Heart left ventricle (tissue), 16 donors: ENCODE data around the gene CASP12. TPM values are rescaled to one million over a fixed set of nuclear protein-coding genes. Genes with fewer than 3 reads are reported as not detected.

Experiments
- ATAC-seq, 4 donors: fragments of 200-7000 bp; cut with Tn5 transposase; one replicate each; pipeline ENCODE4 v1.9.1; 2020 to 2022; ENCODE audit warnings: moderate library complexity in 4 of 4, mild to moderate bottlenecking in 3 of 4, moderate number of reproducible peaks in 1 of 4
- DNase-seq, 5 donors: peaks; one replicate each; pipeline ENCODE4 v3.0.0-alpha.2; 2020
- H3K27ac ChIP-seq, 12 donors: fragments of 200-600 bp; sonication (generic) in 4 of 12; one replicate each; pipeline versions ENCODE4 v1.5.0 to v1.8.0; 2016 to 2022; ENCODE audit warnings: mild to moderate bottlenecking in 2 of 12
- H3K27me3 ChIP-seq, 9 donors: fragments of 200-600 bp; sonication (generic) in 2 of 9; one replicate each; pipeline versions ENCODE4 v1.5.1 to v1.8.0; 2016 to 2022; ENCODE audit warnings: mild to moderate bottlenecking in 3 of 9
- H3K36me3 ChIP-seq, 9 donors: fragments of 200-600 bp; sonication (generic) in 2 of 9; one replicate each; pipeline versions ENCODE4 v1.5.0 to v1.8.0; 2018 to 2022; ENCODE audit warnings: mild to moderate bottlenecking in 2 of 9
- H3K4me1 ChIP-seq, 12 donors: fragments of 200-600 bp; sonication (generic) in 4 of 12; one replicate each; pipeline versions ENCODE4 v1.5.0 to v1.8.0; 2016 to 2022; ENCODE audit warnings: mild to moderate bottlenecking in 3 of 12
- H3K4me3 ChIP-seq, 12 donors: fragments of 200-600 bp; sonication (generic) in 4 of 12; one replicate each; pipeline versions ENCODE4 v1.5.0 to v1.8.0; 2017 to 2022; ENCODE audit warnings: mild to moderate bottlenecking in 9 of 12, moderate library complexity in 4 of 12
- H3K9me3 ChIP-seq, 12 donors: fragments of 200-600 bp; sonication (generic) in 4 of 12; one replicate each; pipeline versions ENCODE4 v1.5.0 to v1.8.0; 2016 to 2022; ENCODE audit warnings: mild to moderate bottlenecking in 1 of 12
- CTCF ChIP-seq, 12 donors: fragments of 200-600 bp; sonication (generic) in 4 of 12; IDR thresholded peaks; one replicate each; pipeline versions ENCODE4 v1.5.0 to v1.8.0; 2018 to 2022; ENCODE audit warnings: antibody characterized with exemption in 12 of 12, mild to moderate bottlenecking in 5 of 12
- POLR2A ChIP-seq, 2 donors: fragments of 450-650 bp; IDR thresholded peaks; one replicate each; pipeline ENCODE4 v1.6.1; 2017; ENCODE audit warnings: antibody characterized with exemption in 2 of 2, mild to moderate bottlenecking in 2 of 2, moderate library complexity in 2 of 2
- WGBS, 4 donors: extraction: QIAGEN DNeasy Blood & Tissue Kit in 2 of 4; methylation state at CpG; one replicate each; pipeline versions ENCODE4 v1.1.5 to v1.1.7; 2013 to 2018; 5-methylcytosine and 5-hydroxymethylcytosine counted together
- intact Hi-C, 10 donors: fragments of 100-400 bp; cut with DNase I; formaldehyde crosslinking; loops; one replicate each; pipeline versions ENCODE4 v1.11.1 to v1.14.2; 2022
- long read RNA-seq, 3 donors: library from polyadenylated mRNA; unstranded; transcript quantifications; one replicate each; pipeline ENCODE4 v2.0.0, GENCODE V29; 2020 to 2021
- polyA plus RNA-seq, 2 donors: library from polyadenylated mRNA; stranded (reverse); fragments of 200-250 nt; gene quantifications; one replicate each; pipeline ENCODE4 v1.2.3, GENCODE V29; 2013
- total RNA-seq, 9 donors: library from RNA; depleted of rRNA in 2 of 9; stranded (reverse); fragments of >200 nt in 2 of 9; fragmentation: NEBNext Ultra II Directional in 3 of 9; extraction: Animal tissue kit (Norgen Biotek cat#: 25700) in 3 of 9; gene quantifications; one replicate each; pipeline versions ENCODE4 v1.1.0 to v1.2.4, GENCODE V29; 2016 to 2023
- donor health status: ischemic (EF 13 %, LVEDD 7.1; RV severe dilation, severe dysfunction).
- donor health status: healthy with polysubstance abuse.
- donor health status: DM: no; HTN: yes; CAD: no.
- donor health status: DM: no; HTN: no; CAD: no.
- donor health status: ischemic (EF 25% LVEDD 6.9; RV normal size, moderate dysfunction).
- donor health status: ischemic (EF 25% LVEDD 5.7; RV mildly dilated, moderate dysfunction).
- donor health status: healthy.
- donor health status: DM: yes; HTN: yes; CAD: no.
- donor health status: ischemic (EF 35%, LVEDD 5.7; RV mildly dilated, moderate dysfunction).
- donor health status: nonischemic (EF 11% LVEDD 7.7; RV severe dilation, severe dysfunction).
- donor health status: DM: yes; HTN: yes; CAD: no.
- donor health status: PGD.
- donor health status: ischemic (EF 29% LVEDD 5.4; RV normal size, mild dysfunction).
- donor health status: nonischemic (EF 23%, LVEDD 6.1; RV moderate dilation, normal function).

CASP12 gene
- 1 to 10 TPM in 1 of 9 donors, under 1 TPM in 3, not detected in 5; 0.39 to 1.3 (median 0.47) TPM for total RNA-seq
- polyA plus RNA-seq, result under 1 TPM; 0.10 to 0.15 TPM
- long read RNA-seq, donor 1, result 0 reads
- long read RNA-seq, donor 2, result 0 reads
- long read RNA-seq, donor 3, result 0 reads

GRCh38 chr11:104897891-104898684 lies at the start of gene CASP12:
Gene CASP12, minus strand, starts transcription at chr11:104898460.
- H3K4me1 ChIP-seq, result peaks cover 0 to 32% (median 6%) of the 10 kb centered on the region in 12 donors
- intact Hi-C loops, result no loop called here
- WGBS, 4 donors, result 38 to 59% (median 44%) methylated on average over 9 of the region's 9 CpGs
- no peaks in the 10 kb centered on the region for H3K9me3 ChIP-seq
- no peaks in the 10 kb centered on the region for H3K27me3 ChIP-seq
- peak; percentile 53 to 82 (median 66) for ATAC-seq
- no peak for TF ChIP-seq POLR2A (IDR thresholded peaks at IDR 0.05)
- no peak for TF ChIP-seq CTCF (IDR thresholded peaks at IDR 0.05)
- DNase-seq, result peak in 1 of 5 donors; percentile 20
- H3K36me3 ChIP-seq, result no peaks in the 10 kb centered on the region
- H3K4me3 ChIP-seq, result peak within 1 kb of the TSS in 11 of 12 donors; percentile 4 to 60 (median 43)
- peak within 1 kb of the TSS; percentile 38 to 81 (median 68) for H3K27ac ChIP-seq

GRCh38 chr11:104946907-104947306 lies 48.6 kb upstream of the CASP12 start:
- ATAC-seq (no peak), DNase-seq (no peak)
- TF ChIP-seq POLR2A (IDR thresholded peaks at IDR 0.05) (no peak), CTCF (IDR thresholded peaks at IDR 0.05) (peak; percentile 23 to 65 (median 46))
- H3K27ac ChIP-seq, result no peak overlapping the region
- 19 to 32% (median 29%) methylated on average over 2 of the region's 2 CpGs for WGBS, 4 donors
- intact Hi-C loops, result no loop called here
- H3K4me1 ChIP-seq, result no peaks in the 10 kb centered on the region
- H3K9me3 ChIP-seq, result no peaks in the 10 kb centered on the region
- H3K27me3 ChIP-seq, result no peaks in the 10 kb centered on the region
- peaks cover 0 to 99% (median 92%) of the 10 kb centered on the region in 9 donors for H3K36me3 ChIP-seq
- no peak overlapping the region for H3K4me3 ChIP-seq

- peaks cover 0 to 70% (median 63%) of the 10 kb centered on the region in 9 donors for H3K36me3 ChIP-seq
- intact Hi-C loops, result no loop called here
- H3K9me3 ChIP-seq, result no peaks in the 10 kb centered on the region
- no peaks in the 10 kb centered on the region for H3K27me3 ChIP-seq
- H3K4me3 ChIP-seq, result no peak overlapping the region
- no peaks in the 10 kb centered on the region for H3K4me1 ChIP-seq
- no peak for TF ChIP-seq CTCF (IDR thresholded peaks at IDR 0.05)
- no peak for TF ChIP-seq POLR2A (IDR thresholded peaks at IDR 0.05)
- no peak for DNase-seq
- no peak for ATAC-seq
- H3K27ac ChIP-seq, result no peak overlapping the region
These were observed 45.8 kb upstream of the CASP12 start for GRCh38 chr11:104944076-104944475.

- DNase-seq (no peak), ATAC-seq (no peak)
- no peak overlapping the region for H3K4me3 ChIP-seq
- intact Hi-C loops, result no loop called here
- no peaks in the 10 kb centered on the region for H3K27me3 ChIP-seq
- peaks cover 0 to 65% (median 58%) of the 10 kb centered on the region in 9 donors for H3K36me3 ChIP-seq
- H3K27ac ChIP-seq, result no peak overlapping the region
- WGBS, 4 donors, result 43 to 49% (median 44%) methylated on average over 2 of the region's 2 CpGs
- H3K9me3 ChIP-seq, result no peaks in the 10 kb centered on the region
- TF ChIP-seq CTCF (IDR thresholded peaks at IDR 0.05) (no peak), POLR2A (IDR thresholded peaks at IDR 0.05) (no peak)
- H3K4me1 ChIP-seq, result no peaks in the 10 kb centered on the region
These were observed 45.3 kb upstream of the CASP12 start for GRCh38 chr11:104943561-104943960.
